HG03066 (cell line): ENCODE results near the gene TFDP2.
A peak's percentile ranks its signal among the peaks of the same experiment; 100 is the strongest.
"Not testable (repeated sequence)": the region's sequence is repeated elsewhere in the genome, so short reads cannot be mapped to it uniquely, and the experiment has no call there.

ENCODE experiments used
- ATAC-seq: cut with Tn5 transposase; IDR thresholded peaks from one replicate; pipeline ENCODE4 v1.9.1; 2021; ENCODE audit warnings: low read depth; ENCODE audit not compliant: unreplicated experiment

Gene TFDP2

DNA sequence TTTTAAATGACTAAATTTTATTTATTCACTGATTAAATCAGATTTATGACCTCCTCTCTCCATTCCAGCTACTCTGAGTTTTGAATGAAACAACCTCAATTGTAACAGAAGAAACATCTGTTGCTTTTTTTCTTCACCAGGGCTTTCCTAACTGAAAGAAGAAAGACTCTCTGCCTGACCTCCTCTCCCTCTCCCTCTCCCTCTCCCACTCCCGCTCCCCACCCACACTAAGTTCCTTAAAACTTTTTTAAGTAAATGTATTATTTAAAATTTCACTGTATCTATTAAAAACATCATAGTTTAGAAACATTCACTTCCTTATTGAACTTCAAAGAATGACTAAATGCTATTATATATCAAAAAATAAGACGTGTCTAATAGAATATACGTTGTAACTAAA, 122.0 kb downstream of the TFDP2 start:
- no peak for ATAC-seq

DNA sequence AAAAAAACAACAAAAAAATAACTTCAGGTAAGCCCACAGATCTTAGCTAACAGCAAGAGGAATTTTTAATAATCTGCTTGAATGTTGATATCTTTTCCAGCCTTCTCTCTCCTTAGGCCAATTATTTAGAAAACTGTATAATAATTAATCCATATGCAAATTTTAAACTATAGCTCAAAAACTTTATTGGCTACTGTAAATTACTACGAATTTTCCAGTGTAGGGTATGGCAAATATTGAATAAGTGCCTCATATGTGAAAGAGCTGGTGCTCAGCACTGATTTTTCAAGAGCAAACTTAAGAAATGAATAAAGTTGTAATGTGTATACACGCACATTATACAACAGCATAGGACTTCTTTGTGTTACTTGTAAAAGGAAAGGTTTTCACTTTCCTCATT, 123.0 kb downstream of the TFDP2 start:
- no peak for ATAC-seq

DNA sequence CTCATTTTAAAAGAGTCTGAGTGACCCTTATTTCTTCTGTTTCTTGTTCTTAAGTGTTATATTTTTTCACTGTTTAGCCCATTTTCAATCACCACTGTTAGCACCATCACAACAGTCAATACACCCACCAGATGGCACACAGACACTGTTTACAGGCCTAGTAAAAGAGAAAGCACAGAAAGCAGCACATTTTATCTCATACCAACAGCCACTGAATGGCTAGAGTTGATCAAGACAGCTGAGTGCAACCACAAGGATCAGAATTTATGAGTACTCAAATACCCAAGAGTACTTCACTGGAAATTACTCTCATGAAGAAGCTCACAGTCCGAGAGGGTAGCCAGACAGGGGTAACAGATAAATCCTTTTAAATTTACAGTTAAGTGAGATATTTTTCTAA, 127.0 kb downstream of the TFDP2 start:
- peak; percentile 57 for ATAC-seq

DNA sequence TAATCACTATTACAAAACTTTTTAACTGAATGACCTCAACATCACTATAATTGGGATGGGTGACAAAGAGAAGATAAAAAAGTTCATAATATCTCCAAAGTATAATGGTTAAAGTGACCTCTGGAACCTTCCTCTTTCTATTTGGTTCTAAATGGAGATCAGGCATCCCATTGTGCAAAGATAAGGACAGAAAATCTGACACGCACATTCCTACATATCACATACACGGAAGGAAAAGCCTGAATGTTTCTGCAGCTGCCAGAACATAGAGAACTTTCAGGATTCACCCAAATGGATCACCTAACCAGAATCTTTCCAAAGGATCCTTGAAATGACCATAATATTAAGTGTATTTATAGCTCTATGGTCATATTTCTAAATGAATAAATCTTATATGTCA, 128.2 kb downstream of the TFDP2 start:
- no peak for ATAC-seq

DNA sequence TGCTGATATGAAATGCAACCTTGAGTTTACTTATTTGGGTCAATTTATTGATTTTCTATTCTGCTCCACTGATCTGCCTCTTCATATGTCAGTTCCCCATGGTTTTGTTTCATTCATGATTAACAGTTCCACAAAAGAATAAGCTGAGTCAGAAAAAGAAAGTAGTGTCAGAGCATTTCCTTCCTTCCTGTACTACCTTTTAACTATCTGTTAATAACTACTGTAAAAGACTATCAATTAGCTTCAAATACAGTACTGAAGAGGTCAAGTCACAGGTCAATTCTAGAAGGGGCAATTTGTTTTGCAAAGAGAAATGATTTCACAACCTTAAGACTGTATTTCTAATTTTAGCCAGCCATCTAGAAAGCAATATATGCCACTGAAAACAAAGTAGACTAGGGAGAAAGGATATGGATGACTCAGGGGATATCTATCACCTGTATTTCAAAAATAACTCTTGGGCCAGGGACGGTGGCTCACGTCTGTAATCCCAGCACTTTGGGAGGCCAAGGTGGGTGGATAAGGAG, 129.5 kb downstream of the TFDP2 start:
- ATAC-seq: peak; percentile 70

DNA sequence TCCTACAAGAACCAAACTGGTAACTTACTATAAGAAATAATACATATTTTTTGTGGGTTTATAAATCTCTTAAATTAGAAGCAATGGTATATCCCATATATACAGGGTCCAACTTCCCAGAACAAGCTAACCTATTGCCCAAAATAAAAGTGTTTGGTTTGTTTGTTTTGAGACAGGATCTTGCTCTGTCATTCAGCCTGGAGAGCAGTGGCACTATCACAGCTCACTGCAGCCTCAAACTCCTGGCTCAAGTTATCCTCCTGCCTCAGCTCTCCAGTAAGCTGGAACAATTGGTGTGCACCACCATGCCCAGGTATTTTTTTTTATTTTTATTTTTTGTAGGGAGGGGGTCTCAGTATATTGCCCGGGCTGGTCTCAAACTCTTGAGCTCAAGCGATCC, 135.4 kb downstream of the TFDP2 start:
- no peak for ATAC-seq

DNA sequence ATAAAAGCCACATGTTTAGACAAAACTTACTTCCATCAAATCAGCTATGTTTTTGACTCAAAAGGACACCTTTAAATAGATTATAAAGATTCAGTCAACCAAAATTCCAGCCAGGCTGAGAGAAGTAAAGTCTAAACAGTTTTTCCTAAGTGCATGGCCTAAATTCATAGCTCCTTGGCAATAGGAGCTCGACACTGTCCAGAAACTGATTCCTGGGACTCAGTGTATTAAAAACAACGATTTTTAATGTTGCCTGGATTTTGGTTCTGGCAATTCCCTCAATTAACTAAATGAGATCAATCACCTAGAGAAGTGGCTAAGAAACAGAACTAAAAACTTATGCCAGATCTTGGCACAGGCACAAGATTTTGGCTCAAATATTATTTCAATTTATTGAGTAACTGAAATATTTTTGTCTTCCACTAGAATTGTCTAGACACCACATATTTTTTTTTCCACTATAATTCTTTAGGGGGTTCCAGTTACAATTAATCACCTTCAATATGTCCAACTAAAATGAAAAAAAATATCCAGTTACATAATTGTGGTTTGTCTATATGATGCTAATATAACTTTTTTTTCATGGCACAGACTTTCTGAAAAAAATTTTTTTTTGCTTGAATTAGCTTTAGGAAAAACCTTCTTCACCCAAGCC, 135.9 kb downstream of the TFDP2 start:
- ATAC-seq: no peak

DNA sequence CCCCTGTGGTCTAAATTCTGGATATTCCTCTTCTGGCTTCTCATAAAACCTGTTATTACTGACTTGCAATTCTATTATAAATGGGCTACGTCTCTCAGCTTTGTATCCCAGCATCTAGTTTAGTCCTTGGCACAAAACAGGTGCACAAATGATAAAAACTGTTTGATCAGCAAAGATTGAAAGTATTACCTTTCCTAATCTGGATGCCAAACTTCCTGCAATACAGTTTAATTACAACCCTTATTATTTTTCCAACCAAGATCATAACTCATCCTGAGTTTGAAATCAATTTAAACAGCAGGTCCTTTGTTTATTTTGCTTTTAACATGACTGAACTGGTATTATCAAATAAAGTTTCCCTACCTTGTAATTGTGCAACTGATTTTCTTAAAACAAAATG, 140.3 kb downstream of the TFDP2 start:
- ATAC-seq: no peak

DNA sequence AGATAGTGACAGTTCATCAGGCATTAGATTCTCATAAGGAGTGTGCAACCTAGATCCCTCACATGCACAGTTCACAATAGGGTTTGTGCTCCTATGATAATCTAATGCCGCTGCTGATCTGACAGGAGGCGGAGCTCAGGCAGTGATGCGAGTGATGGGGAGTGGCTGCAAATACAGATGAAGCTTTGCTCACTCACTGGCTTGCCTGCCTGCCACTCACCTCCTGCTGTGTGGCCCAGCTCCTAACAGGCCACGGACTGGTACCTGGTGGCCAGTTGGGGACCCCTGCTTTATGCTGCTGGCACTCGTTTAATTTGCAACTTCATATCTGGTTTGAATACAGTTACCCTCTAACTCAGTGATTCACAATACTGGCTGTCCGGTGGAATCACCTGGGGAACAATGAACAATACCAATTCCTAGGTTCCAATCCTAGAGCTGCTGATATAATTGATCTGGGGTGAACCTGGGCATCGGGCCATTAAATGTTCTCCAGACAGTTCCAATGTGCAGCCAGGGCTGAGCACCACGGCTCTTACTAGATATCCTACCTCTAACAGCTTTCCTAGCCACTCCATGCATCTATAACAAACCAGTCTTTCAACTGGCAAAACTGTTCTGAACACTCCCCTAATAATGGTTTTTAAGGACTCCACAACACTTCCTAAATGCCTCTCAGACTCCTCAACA, 141.5 kb downstream of the TFDP2 start:
- ATAC-seq: no peak

DNA sequence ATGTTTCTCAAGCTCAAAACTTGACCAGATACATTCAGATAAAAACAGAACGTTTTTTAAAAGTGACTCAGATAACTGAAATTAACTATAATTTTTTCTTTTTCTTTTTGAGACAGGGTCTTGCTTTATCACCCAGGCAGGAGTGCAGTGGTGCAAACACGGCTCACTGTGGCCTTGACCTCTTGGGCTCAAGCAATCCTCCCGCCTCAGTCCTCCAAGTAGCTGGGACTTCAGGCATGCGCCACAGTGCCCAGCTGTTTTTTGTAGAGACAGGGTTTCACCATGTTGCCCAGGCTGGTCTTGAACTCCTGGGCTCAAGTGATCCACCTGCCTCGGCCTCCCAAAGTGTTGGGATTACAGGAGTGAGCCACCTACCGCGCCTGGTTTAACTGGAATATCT, 144.4 kb downstream of the TFDP2 start:
- not testable (repeated sequence) for ATAC-seq

DNA sequence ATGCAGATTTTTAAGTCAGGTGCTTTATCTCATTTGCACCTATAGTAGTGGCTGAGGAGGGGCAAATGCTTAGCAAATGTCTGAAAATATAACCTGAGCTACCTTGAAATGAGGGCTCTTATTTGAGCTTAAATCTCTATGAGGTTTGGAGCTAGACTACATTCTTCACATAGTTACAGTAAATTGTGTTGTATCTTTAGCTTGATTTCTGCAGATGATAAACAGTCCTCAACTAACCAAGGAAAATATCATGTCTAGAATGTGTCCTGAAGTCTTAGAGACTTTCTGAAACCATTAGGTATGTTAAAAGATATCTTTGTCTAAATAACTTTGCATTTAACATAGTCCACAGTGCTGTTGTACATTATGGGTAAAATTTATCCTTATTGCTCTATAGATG, 145.3 kb downstream of the TFDP2 start:
- ATAC-seq: no peak

DNA sequence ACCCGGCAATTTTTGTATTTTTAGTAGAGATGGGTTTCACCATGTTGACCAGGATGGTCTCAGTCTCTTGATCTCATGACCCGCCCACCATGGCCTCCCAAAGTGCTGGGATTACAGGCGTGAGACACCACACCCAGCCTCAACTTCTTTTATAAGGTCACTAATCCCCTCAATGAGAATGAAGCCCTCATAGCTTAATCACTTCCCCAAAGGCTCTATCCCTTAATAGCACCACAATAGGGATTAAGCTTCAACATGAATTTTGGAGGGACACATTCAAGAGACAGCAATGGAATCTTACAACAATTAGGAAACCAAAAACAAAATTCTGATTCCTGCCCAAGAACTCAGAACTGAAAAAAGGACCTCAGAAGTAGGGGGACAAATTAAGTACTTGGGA, 146.1 kb downstream of the TFDP2 start:
- no peak for ATAC-seq

DNA sequence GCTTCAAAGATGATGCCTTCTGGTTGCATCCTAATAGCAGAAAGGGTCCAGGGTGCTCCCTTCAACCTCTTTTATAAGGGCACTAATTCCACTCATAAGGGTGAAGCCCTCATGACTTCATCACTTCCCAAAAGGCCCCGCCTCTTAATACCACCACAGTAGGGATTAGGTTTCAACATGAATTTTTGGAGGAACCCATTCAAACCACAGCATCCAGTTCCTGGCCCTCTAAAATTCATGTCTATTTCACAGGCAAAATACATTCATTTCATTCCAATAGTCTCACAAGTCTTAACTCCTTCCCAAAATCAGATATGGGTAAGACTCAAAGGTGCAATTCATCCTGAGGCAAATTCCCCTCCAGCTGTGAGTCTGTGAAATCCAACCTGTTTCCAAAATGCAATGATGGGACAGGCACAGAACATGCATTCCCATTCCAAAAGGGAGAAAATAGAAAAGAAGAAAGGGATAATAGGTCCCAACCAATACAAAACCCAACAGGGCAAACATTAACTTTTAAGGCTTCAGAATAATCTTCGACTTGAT, 148.9 kb downstream of the TFDP2 start:
- no peak for ATAC-seq

DNA sequence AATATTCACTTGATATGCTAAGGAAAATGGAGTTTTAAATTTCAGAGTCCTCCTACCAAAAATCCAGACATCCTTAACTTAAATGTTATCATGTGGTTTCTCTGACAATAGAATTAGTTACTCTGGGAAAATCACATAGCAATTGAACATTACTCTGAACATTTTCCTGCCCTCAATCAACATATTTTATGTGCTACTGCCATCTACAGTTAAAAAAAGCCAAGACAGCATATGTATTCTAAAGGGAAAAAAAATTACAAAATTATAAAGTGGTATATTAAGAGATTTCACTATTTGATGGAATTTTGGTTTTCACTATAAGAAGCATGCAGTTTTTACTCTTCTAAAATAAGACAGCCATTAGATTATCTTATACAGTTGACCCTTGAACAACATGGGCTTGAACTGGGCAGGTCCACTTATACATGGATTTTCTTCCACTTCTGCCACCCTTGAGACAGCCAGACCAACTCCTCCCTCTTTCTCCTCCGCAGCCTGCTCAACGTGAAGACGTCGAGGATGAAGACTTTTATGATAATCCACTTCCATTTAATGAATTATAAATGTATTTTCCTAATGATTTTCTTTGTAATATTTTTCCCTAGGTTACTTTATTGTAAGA, 150.6 kb downstream of the TFDP2 start:
- no peak for ATAC-seq

DNA sequence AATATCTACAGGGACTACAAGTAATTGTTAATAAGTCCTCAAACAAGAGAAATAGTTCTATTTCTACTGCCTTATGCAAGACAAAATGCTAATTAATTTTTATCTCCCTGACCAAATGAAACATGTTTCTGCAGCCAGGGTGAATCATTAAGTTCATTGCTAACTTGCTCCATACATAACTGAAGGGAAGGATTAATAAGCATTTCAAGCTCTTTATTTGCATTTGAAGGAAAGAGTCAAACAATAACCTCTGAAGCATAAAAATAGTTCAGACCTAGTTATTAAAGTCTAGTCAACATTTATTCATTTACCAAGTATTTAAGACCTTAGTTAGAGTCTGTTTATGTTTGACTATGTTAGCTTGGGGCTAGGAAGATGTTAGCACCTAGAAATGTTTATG, 152.9 kb downstream of the TFDP2 start:
- no peak for ATAC-seq

DNA sequence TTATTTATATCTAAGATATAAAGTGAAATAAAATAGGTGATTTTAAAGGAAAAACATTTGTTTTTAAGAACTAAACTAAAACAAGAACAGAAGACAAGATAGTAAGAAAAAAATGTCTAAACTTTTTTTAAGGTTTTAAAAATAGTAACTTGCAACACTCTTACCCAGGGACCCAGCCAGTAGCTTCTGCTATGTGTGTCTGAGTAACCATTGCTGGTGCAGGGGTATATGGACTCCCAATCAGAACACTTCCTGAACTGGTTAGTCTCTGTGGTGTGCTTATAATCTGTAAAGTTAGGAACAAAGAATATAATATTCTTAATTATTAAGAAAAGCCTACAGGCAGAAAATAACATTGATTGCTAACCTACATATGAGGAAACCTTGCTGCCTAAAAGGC, 154.5 kb downstream of the TFDP2 start:
- no peak for ATAC-seq

DNA sequence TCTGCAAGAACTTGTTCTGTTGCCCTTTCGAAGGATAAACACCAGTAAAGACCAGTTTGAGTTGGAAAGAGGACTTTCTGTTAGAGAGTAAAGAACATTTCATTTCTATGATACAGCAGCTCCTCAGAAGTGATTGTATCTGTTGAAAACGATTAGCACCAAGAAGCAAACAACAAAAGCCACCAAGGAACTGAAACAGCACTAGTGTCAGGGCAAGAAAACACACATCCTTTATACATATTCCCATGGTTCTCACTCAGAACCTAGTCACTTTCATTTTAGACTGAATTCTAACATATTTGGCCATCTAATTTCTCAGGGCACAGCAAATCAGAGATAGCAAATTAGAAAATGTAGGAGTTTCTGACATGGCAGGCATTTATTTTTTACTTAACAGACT, 156.8 kb downstream of the TFDP2 start:
- no peak for ATAC-seq

DNA sequence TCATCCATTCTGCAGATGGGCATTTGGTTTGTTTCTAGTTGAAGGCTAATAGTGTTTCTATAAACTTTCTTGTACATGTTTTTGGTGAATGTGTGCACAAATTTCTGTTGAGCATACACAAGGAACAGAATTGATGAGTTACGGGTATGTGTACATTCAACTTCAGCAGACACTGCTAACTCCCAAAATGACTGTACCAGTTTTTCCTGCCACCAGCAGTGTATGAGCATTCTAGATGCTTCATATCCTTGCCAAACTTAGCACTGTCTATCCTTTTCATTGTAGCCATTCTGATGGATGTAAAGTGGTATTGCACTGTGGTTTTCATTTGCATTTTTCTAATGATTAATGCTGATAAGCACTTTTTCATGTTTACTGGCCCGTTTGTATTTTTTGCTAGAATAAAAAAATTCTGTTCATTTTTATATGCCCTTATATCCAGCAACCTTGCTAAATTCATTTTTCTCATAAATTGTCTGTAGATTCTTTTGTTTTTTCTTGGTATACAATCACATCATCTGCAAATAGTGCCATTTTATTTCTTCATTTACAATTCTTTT, 162.7 kb downstream of the TFDP2 start:
- ATAC-seq: no peak

DNA sequence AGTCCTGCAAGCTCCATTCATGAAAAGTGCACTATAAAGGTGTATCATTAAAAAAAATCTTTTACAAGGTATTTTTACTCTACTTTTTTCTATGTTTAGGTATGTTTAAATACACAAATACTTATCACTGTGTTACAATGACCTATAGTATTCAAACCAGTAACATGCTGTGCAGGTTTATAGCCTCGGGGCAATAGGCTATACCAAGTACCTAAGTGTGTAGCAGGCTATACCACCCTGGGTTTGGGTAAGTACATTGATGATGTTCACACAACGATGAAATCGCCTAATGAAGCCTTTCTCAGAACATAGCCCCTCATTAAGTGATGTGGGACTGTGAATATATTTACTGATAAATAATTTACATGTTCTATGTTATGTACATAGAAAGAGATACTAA, 168.3 kb downstream of the TFDP2 start:
- no peak for ATAC-seq

DNA sequence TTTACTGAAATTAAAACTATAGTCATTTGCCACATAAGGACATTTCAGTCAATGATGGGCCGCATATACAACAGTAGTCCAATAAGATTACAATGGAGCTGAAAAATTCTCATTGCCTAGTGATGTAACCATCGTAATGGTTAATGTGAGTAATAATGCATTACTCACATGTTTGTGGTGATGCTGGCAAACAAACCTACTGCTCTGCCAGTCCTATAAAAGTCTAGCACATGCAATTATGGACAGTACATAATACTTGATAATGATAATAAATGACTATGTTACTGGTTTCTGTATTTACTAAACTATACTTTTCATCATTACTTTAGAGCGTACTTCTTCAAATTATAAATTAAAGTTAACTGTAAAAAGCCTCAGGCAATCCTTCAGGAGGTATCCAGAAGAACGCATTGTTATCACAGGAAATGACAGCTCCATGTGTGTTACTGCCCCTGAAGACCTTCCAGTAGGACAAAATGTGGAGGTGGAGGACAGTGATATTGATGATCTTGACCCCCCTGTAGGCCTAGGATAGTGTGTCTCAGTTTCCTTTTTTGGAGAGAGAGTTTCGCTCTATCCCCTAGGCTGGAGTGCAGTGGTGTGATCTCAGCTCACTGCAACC, 170.2 kb downstream of the TFDP2 start:
- ATAC-seq: no peak

DNA sequence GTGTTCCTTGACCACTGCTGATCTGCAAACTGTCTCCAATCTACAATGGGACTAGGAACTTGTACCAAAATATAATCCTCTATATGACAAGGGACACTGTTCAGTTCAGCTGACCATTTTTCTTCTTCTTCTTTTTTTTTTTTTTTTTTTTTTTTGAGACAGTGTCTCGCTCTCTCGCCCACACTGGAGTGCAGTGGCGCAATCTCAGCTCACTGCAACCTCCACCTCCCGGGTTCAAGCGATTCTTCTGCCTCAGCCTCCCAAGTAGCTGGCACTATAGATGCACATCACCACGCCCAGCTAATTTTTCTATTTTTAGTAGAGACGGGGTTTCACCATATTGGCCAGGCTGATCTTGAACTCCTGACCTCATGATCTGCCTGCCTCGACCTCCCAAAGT, 174.6 kb downstream of the TFDP2 start:
- not testable (repeated sequence) for ATAC-seq
